ENCODE data around the gene PTPRM.

The PTPRM gene

DNA sequence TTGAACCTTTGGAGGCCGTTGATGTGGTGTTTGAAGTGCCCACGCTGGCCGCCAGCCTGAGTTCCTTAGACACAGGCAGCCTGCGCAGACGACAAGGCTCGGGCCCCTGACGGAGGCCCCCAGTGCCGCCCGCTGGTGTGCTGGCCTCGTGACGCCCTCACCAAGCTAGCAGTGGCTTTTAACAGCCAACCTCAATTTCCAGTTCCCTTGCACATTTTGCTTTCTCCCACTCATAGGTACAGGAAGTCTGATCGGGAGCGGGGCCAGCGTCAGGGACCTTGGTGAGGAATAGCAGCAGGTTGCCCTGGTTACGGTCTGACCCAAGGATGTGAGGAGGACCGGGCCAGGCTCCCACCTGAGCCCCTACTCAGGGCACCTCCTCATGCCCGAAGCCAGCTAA, 834.5 kb downstream of the PTPRM start:
- no peak for DNase-seq (ENCODE audit: extremely low spot score)
- POLR2A ChIA-PET = no interaction called here
- TF ChIP-seq CTCF (IDR thresholded peaks at IDR 0.05; ENCODE audit: control extremely low read depth, extremely low read depth, low read depth, missing control alignments) = no peak
- CTCF ChIA-PET = no interaction called here

GRCh38 chr18:8402237-8402636, 835.1 kb downstream of the PTPRM start:
- POLR2A ChIA-PET = no interaction called here
- no peak for TF ChIP-seq CTCF (IDR thresholded peaks at IDR 0.05; ENCODE audit: control extremely low read depth, extremely low read depth, low read depth, missing control alignments)
- CTCF ChIA-PET = no interaction called here
- DNase-seq (ENCODE audit: extremely low spot score) = no peak

GRCh38 chr18:8403713-8404112, 836.6 kb downstream of the PTPRM start:
- TF ChIP-seq CTCF (IDR thresholded peaks at IDR 0.05; ENCODE audit: control extremely low read depth, extremely low read depth, low read depth, missing control alignments) = no peak
- ChIA-PET CTCF (no interaction called here), POLR2A (no interaction called here)
- DNase-seq (ENCODE audit: extremely low spot score) = no peak

DNA sequence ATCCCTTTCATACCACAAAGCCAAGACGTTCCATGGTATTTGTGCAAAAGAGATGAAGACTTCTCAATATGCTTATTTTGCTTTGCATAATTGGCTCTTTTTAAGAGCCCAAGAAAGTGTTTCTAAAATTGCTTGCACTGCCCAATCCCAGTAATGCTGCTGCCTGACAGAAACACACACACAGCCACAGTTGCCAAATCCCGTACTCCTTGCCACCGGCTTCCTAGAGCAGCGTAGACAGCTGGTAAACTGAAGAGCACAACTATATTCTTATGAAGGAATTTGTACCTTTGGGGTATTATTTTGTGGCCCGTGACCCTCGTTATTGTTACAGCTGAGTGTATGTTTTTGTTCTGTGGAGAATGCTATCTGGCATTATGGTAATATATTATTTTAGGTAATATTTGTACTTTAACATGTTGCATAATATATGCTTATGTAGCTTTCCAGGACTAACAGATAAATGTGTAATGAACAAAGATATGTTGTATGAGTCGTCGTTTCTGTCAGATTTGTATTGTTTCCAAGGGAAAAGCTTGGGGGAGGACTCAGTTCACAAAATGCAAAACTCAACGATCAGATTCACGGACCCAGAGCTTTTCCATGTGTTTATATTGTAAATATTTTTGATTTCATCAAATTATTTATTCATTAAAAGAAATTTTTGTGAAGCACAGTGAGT, 839.2 kb downstream of the PTPRM start:
- ChIA-PET CTCF (interaction anchor here (0.7 kb wide), 1 partner anchor 88 kb away, joined by 3 read pairs; no protein-coding TSS in a partner anchor), POLR2A (no interaction called here)
- no peak for DNase-seq (ENCODE audit: extremely low spot score)
- no peak for TF ChIP-seq CTCF (IDR thresholded peaks at IDR 0.05; ENCODE audit: control extremely low read depth, extremely low read depth, low read depth, missing control alignments)

DNA sequence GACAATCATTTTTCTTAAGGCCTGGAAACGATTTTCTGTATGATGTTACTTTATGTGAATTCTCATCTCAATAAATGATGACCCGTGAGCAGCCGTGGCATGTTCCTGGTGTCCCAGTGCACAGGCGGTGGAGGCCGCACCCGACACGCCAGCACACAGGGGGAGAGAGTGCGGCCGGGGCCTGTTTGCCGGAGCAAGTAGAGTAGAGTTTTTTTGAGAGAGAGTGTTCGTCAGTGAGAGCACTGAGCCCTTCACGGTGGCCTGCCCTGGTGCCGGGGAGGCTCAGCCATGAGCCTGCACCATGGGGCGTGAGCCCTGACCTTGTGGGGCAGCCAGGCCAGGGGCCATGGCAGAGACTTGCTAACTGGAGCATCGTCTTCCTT, 839.7 kb downstream of the PTPRM start:
- TF ChIP-seq CTCF (IDR thresholded peaks at IDR 0.05; ENCODE audit: control extremely low read depth, extremely low read depth, low read depth, missing control alignments) = no peak
- ChIA-PET POLR2A (no interaction called here), CTCF (interaction anchor here (0.7 kb wide), 1 partner anchor 87 kb away, joined by 3 read pairs; no protein-coding TSS in a partner anchor)
- DNase-seq (ENCODE audit: extremely low spot score) = no peak

GRCh38 chr18:8409151-8409550, 842.0 kb downstream of the PTPRM start:
- POLR2A ChIA-PET = interaction anchor here (0.5 kb wide), 1 partner anchor 197 kb away, joined by 4 read pairs; no protein-coding TSS in a partner anchor
- CTCF ChIA-PET = no interaction called here
- DNase-seq (ENCODE audit: extremely low spot score) = no peak
- TF ChIP-seq CTCF (IDR thresholded peaks at IDR 0.05; ENCODE audit: control extremely low read depth, extremely low read depth, low read depth, missing control alignments) = no peak
